ENCODE data around the gene OR10T2.
"Not testable (repeated sequence)": the region's sequence is repeated elsewhere in the genome, so short reads cannot be mapped to it uniquely, and the experiment has no call there.

The OR10T2 gene

GRCh38 chr1:158398818-158399514 is at the start of gene OR10T2:
OR10T2 (minus strand) TSS chr1:158399466; CDS start chr1:158399466, 0 bp downstream.
- H3K4me3 ChIP-seq (ENCODE audit: low read length) = no peak within 1 kb of the TSS
- no peaks in the 10 kb centered on the region for H4K20me1 ChIP-seq (ENCODE audit: insufficient read depth, low read length)
- no peak within 1 kb of the TSS for H3K4me2 ChIP-seq (ENCODE audit: low read depth, low read length)
- no peak for DNase-seq
- no peaks in the 10 kb centered on the region for H3F3A ChIP-seq (ENCODE audit: insufficient read depth, low read length)
- no peaks in the 10 kb centered on the region for H3K9me2 ChIP-seq (replicated peaks; ENCODE audit: insufficient read depth, low read length)
- H3K9me3 ChIP-seq (replicated peaks; ENCODE audit: insufficient read depth, low read length) = no peaks in the 10 kb centered on the region
- H3K27ac ChIP-seq (ENCODE audit: low read length) = no peak within 1 kb of the TSS
- H3K4me1 ChIP-seq (ENCODE audit: low read length) = no peaks in the 10 kb centered on the region
- no peaks in the 10 kb centered on the region for H3K79me2 ChIP-seq (ENCODE audit: low read length)
- no peaks in the 10 kb centered on the region for H3K36me3 ChIP-seq (replicated peaks; ENCODE audit: insufficient read depth, low read length)
- TF ChIP-seq EZH2phosphoT487 (IDR thresholded peaks at IDR 0.05; ENCODE audit: low read length) = no peak
- TF ChIP-seq EZH2 (optimal IDR thresholded peaks at IDR 0.05; ENCODE audit: low read depth, low read length) = no peak
- no peak for TF ChIP-seq CTCF (IDR thresholded peaks at IDR 0.05; ENCODE audit: low read length)
- no peak within 1 kb of the TSS for H2AFZ ChIP-seq (ENCODE audit: low read length)
- no peak within 1 kb of the TSS for H3K9ac ChIP-seq (ENCODE audit: low read length)
- H3K27me3 ChIP-seq (replicated peaks; ENCODE audit: insufficient read depth, low read length) = no peaks in the 10 kb centered on the region

- Histone ChIP-seq H3K79me2 (ENCODE audit: low read length) (no peaks in the 10 kb centered on the region), H3K9me3 (replicated peaks; ENCODE audit: insufficient read depth, low read length) (no peaks in the 10 kb centered on the region), H3F3A (ENCODE audit: insufficient read depth, low read length) (no peaks in the 10 kb centered on the region), H3K4me3 (ENCODE audit: low read length) (no peak overlapping the region), H3K27me3 (replicated peaks; ENCODE audit: insufficient read depth, low read length) (no peaks in the 10 kb centered on the region), H3K36me3 (replicated peaks; ENCODE audit: insufficient read depth, low read length) (no peaks in the 10 kb centered on the region), H3K27ac (ENCODE audit: low read length) (no peak overlapping the region), H3K4me2 (ENCODE audit: low read depth, low read length) (no peak overlapping the region), H3K9me2 (replicated peaks; ENCODE audit: insufficient read depth, low read length) (no peaks in the 10 kb centered on the region), H2AFZ (ENCODE audit: low read length) (no peak overlapping the region), H3K4me1 (ENCODE audit: low read length) (no peaks in the 10 kb centered on the region), H4K20me1 (ENCODE audit: insufficient read depth, low read length) (no peaks in the 10 kb centered on the region), H3K9ac (ENCODE audit: low read length) (no peak overlapping the region)
- no peak for DNase-seq
- TF ChIP-seq CTCF (IDR thresholded peaks at IDR 0.05; ENCODE audit: low read length) = no peak
- no peak for TF ChIP-seq EZH2 (optimal IDR thresholded peaks at IDR 0.05; ENCODE audit: low read depth, low read length)
- no peak for TF ChIP-seq EZH2phosphoT487 (IDR thresholded peaks at IDR 0.05; ENCODE audit: low read length)
Observed at GRCh38 chr1:158445376-158445775, 46.1 kb upstream of the OR10T2 start.

- Histone ChIP-seq H3F3A (ENCODE audit: insufficient read depth, low read length) (no peaks in the 10 kb centered on the region), H3K9ac (ENCODE audit: low read length) (no peak overlapping the region), H4K20me1 (ENCODE audit: insufficient read depth, low read length) (no peaks in the 10 kb centered on the region), H3K36me3 (replicated peaks; ENCODE audit: insufficient read depth, low read length) (no peaks in the 10 kb centered on the region), H3K4me3 (ENCODE audit: low read length) (no peak overlapping the region), H3K4me2 (ENCODE audit: low read depth, low read length) (no peak overlapping the region), H3K79me2 (ENCODE audit: low read length) (no peaks in the 10 kb centered on the region), H3K9me3 (replicated peaks; ENCODE audit: insufficient read depth, low read length) (no peaks in the 10 kb centered on the region), H3K27me3 (replicated peaks; ENCODE audit: insufficient read depth, low read length) (no peaks in the 10 kb centered on the region), H3K9me2 (replicated peaks; ENCODE audit: insufficient read depth, low read length) (no peaks in the 10 kb centered on the region), H3K27ac (ENCODE audit: low read length) (no peak overlapping the region), H2AFZ (ENCODE audit: low read length) (no peak overlapping the region), H3K4me1 (ENCODE audit: low read length) (no peaks in the 10 kb centered on the region)
- DNase-seq = no peak
- TF ChIP-seq EZH2phosphoT487 (IDR thresholded peaks at IDR 0.05; ENCODE audit: low read length) = no peak
- no peak for TF ChIP-seq CTCF (IDR thresholded peaks at IDR 0.05; ENCODE audit: low read length)
- no peak for TF ChIP-seq EZH2 (optimal IDR thresholded peaks at IDR 0.05; ENCODE audit: low read depth, low read length)
Observed at GRCh38 chr1:158434741-158435140, 35.5 kb upstream of the OR10T2 start.

- not testable (repeated sequence) for DNase-seq; H3K9me3 ChIP-seq (replicated peaks; ENCODE audit: insufficient read depth, low read length); H3K9ac ChIP-seq (ENCODE audit: low read length); H3K27ac ChIP-seq (ENCODE audit: low read length); H3K79me2 ChIP-seq (ENCODE audit: low read length); H4K20me1 ChIP-seq (ENCODE audit: insufficient read depth, low read length); H3K4me1 ChIP-seq (ENCODE audit: low read length); H3K27me3 ChIP-seq (replicated peaks; ENCODE audit: insufficient read depth, low read length); H3F3A ChIP-seq (ENCODE audit: insufficient read depth, low read length); H3K9me2 ChIP-seq (replicated peaks; ENCODE audit: insufficient read depth, low read length); H3K4me3 ChIP-seq (ENCODE audit: low read length); H3K36me3 ChIP-seq (replicated peaks; ENCODE audit: insufficient read depth, low read length); H3K4me2 ChIP-seq (ENCODE audit: low read depth, low read length); H2AFZ ChIP-seq (ENCODE audit: low read length)
Observed at GRCh38 chr1:158430163-158430562, 30.9 kb upstream of the OR10T2 start.
